ENCODE data around the gene PITPNM1.
"Not testable (repeated sequence)": the region's sequence is repeated elsewhere in the genome, so short reads cannot be mapped to it uniquely, and the experiment has no call there.

PITPNM1 gene

GRCh38 chr11:67489885-67490726 is 15.1 kb downstream of the PITPNM1 start:
- no peak for DNase-seq (ENCODE audit: low spot score)

- DNase-seq (ENCODE audit: low spot score): no peak
These were observed 15.8 kb downstream of the PITPNM1 start for GRCh38 chr11:67489203-67489884.

DNA sequence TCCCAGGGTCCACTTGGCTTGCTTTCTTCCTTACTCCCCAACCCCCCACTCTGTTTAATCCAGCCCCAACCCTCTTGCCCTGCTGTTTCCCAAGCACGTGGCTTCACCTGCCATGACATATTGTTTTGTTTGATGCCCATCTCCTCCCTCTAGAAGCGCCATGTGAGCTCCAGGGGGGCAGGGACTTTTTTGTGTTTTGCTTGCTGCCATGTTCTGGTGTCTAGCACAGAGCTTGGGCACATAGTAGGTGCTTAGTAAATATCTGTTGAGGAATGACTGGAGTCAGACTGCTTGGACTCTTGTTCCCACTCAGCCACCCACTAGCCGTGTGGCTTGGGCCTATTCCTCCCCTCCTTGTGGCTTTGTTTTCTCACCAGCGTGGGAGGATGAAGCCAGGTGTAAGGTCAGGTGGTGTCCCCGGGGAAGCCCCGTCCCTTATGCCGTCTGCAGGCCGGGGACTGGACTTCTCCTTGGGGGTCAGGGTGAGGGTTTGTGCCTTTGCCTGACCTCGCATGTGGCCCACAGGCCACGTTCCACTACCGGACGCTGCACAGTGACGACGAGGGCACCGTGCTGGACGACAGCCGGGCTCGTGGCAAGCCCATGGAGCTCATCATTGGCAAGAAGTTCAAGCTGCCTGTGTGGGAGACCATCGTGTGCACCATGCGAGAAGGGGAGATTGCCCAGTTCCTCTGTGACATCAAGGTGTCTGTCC is 18.5 kb downstream of the PITPNM1 start:
- no peak for DNase-seq (ENCODE audit: low spot score)

DNA sequence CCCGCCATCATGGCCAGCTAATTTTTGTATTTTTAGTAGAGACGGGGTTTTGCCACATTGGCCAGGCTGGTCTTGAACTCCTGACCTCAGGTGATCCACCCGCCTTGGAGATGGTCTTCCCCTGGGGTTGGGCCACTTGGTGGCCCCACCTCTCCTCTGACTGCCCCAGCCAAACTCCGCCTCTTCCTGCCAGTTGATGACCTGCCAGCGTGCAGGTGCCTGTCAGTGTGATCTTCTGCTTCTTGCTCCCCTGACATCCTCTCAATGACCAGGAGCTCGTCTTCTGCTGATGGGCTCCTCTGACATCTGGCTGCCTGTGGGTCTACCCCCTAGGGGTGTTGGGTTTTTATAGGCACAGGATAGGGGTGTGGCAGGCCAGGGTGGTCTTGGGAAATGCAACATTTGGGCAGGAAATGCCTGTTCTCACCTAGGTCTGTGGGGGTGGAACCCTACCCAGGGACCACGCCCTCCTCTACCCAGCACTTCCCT is 19.2 kb downstream of the PITPNM1 start:
- peak; percentile 89 for DNase-seq (ENCODE audit: low spot score)

DNA sequence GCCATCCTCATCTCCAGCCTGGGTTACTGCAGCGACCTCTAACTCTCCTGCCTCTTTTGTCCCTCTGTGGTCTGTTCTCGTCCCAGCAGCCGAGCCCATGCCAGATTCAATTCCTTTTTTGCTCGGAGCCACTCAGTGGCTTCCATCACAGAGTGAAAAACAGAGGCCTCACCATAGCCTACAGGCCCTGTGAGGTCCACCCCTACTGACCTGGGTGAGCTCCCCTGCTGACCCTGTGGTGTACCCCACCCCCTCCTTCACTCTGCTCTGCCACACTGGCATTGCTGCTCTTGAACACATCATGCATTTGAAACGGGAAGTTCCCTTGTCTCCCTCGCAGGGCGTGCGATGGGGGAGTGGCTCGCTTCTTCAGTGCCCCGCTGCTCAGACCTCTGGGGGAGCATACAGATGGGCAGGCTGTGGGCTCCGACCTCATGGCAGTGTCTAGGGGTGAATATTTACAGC is 20.3 kb downstream of the PITPNM1 start:
- DNase-seq (ENCODE audit: low spot score): peak; percentile 93

- peak; percentile 70 for DNase-seq (ENCODE audit: low spot score)
These were observed 21.1 kb downstream of the PITPNM1 start for GRCh38 chr11:67483831-67484665.

DNA sequence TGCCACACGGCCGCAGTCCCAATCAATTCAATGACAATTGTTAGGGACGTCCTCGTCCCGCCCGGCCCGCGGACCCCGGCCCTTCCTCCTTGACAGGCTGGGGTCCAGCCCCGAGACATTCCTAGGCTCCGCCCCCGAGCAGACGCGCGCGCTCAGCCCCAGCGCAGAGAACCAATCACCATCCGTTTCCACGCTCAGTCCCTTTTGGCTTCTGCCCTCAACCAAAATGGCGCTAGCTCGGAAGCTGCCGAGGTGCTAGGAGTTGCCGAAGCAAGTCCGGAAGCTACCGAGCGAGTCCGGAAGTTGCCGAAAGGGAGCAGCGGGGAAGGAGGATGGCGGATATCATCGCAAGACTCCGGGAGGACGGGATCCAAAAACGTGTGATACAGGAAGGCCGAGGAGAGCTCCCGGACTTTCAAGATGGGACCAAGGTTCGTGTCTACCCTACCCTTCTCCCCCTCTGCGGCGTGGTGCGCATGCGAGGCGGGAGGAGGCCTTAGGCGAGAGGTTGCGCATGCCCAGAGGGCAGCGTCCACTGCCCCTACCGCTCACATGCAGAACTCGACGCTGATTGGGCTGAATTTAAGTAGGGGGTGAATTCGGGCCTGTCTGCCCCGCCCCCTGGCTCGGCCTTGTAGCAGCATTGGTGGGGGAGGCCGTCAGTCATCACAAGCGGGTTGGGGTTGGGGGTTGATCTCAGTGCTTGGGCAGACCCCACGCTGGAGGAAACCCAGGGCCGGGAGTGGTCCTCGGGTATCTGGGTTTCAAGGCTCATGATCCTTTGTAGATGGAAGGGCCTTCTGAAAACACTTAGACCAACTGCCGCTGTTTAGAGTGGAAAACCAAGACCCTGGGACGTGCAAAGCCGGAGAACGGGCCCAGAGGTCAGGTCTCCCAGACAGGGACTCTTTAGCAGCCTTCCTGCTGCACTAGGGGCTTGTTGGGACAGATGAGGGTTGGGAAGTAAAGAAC is 22.1 kb downstream of the PITPNM1 start, which contains the start of gene AIP:
TSS of gene AIP (plus strand) at position 200 of the 972 bp plus-strand sequence. CDS start at position 333, 133 bp downstream.
- DNase-seq (ENCODE audit: low spot score): peak; percentile 99

- no peak for DNase-seq (ENCODE audit: low spot score)
These were observed 22.8 kb downstream of the PITPNM1 start for GRCh38 chr11:67482275-67482826.

- not testable (repeated sequence) for DNase-seq (ENCODE audit: low spot score)
These were observed 27.7 kb downstream of the PITPNM1 start for GRCh38 chr11:67477344-67478050.

DNA sequence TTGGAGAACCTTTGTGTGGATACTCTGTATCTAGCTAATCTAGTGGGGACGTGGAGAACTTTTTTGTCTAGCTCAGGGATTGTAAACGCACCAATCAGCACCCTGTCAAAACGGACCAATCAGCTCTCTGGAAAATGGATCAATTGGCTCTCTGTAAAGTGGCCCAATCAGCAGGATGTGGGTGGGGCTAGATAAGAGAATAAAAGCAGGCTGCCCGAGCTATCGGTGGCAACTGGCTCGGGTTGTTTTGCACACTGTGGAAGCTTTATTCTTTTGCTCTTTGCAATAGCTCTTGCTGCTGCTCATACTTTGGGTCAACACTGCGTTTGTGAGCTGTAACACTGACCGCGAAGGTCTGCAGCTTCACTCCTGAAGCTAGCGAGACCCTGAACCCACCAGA is 28.5 kb downstream of the PITPNM1 start:
- DNase-seq (ENCODE audit: low spot score): not testable (repeated sequence)

DNA sequence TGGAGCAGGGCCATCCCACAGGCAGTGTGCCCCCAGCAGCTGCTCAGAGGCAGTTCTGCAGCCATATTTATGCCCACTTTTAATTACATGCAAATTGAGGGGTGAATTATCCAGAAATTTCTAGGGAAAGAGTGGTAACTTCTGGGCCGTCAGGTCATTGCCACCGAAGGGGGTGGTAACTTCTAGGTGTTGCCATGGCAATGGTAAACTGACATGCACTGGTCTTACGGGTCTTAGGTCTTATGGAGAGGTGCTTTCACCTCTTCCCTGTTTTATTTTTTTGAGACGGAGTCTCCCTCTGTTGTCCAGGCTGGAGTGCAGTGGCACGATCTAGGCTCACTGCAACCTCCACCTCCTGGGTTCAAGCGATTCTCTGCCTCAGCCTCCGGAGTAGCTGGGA is 32.3 kb downstream of the PITPNM1 start:
- DNase-seq (ENCODE audit: low spot score): no peak

GRCh38 chr11:67470337-67471002 is 34.7 kb downstream of the PITPNM1 start:
- no peak for DNase-seq (ENCODE audit: low spot score)

DNA sequence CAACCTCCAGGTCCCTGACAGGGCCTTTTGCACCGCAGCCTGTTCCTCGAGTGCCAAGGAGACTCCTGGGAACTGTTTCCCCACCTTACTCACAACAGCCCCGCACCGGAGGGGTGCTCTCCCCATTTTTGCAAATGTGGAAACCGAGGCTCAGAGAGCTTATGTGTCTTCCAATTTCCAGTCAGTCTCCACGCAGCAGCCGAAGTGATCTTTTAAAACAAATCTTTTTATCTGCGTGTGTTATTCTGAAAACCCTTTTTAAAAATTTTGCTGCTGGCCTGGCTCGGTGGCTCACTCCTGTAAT is 35.7 kb downstream of the PITPNM1 start:
- DNase-seq (ENCODE audit: low spot score): no peak

GRCh38 chr11:67468759-67469507 is 36.2 kb downstream of the PITPNM1 start, which contains the start of gene TMEM134:
Gene TMEM134, minus strand, starts transcription at chr11:67469251. Its CDS starts 59 bp downstream, at chr11:67469192.
- DNase-seq (ENCODE audit: low spot score): peak; percentile 92

GRCh38 chr11:67468456-67468758 is 36.8 kb downstream of the PITPNM1 start:
- peak; percentile 41 for DNase-seq (ENCODE audit: low spot score)

DNA sequence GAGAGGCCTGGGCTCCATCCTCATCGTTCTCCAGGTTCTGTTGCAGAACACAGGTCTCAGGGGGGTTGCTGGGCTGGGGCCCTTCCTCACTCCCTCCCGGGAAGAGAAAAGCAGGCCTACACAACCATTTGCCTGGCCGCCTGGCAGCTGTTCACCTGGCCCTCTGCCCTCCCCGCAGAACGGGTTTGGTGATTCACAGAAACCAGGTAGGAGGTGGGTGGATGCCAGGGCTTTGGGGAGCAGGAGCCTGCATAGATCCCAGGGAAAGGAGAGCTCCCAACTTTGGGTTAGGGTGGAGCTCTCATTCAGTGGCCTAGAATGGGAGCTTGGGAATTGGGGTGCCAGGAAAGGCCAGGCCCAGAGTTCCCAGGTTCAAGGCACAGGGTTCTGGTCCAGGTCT is 37.1 kb downstream of the PITPNM1 start:
- DNase-seq (ENCODE audit: low spot score): no peak

GRCh38 chr11:67466962-67467771 is 38.0 kb downstream of the PITPNM1 start:
- DNase-seq (ENCODE audit: low spot score): no peak
